ENCODE measurements around the gene NFASC.

The NFASC gene

GRCh38 chr1:204958317-204959307, 88.0 kb downstream of the NFASC start:
- Histone ChIP-seq H3K27me3 (ENCODE audit: control insufficient read depth, insufficient read depth, low read length) (no peaks in the 10 kb centered on the region), H3K36me3 (ENCODE audit: control insufficient read depth, insufficient read depth, low read length) (no peaks in the 10 kb centered on the region), H3K9ac (ENCODE audit: low read length) (no peak overlapping the region), H3K4me3 (ENCODE audit: low read length) (no peak overlapping the region), H3K9me3 (ENCODE audit: control insufficient read depth, low read length) (no peaks in the 10 kb centered on the region), H3K4me1 (ENCODE audit: control insufficient read depth, insufficient read depth, low read length) (no peaks in the 10 kb centered on the region)

GRCh38 chr1:204959374-204959773, 88.7 kb downstream of the NFASC start:
- H3K27me3 ChIP-seq (ENCODE audit: control insufficient read depth, insufficient read depth, low read length): no peaks in the 10 kb centered on the region
- H3K4me3 ChIP-seq (ENCODE audit: low read length): no peak overlapping the region
- H3K9ac ChIP-seq (ENCODE audit: low read length): no peak overlapping the region
- H3K4me1 ChIP-seq (ENCODE audit: control insufficient read depth, insufficient read depth, low read length): no peaks in the 10 kb centered on the region
- H3K9me3 ChIP-seq (ENCODE audit: control insufficient read depth, low read length): no peaks in the 10 kb centered on the region
- H3K36me3 ChIP-seq (ENCODE audit: control insufficient read depth, insufficient read depth, low read length): no peaks in the 10 kb centered on the region

GRCh38 chr1:204959836-204960235, 89.2 kb downstream of the NFASC start:
- H3K9ac ChIP-seq (ENCODE audit: low read length): no peak overlapping the region
- H3K36me3 ChIP-seq (ENCODE audit: control insufficient read depth, insufficient read depth, low read length): no peaks in the 10 kb centered on the region
- no peaks in the 10 kb centered on the region for H3K9me3 ChIP-seq (ENCODE audit: control insufficient read depth, low read length)
- no peaks in the 10 kb centered on the region for H3K4me1 ChIP-seq (ENCODE audit: control insufficient read depth, insufficient read depth, low read length)
- H3K27me3 ChIP-seq (ENCODE audit: control insufficient read depth, insufficient read depth, low read length): peaks cover 3% of the 10 kb centered on the region
- H3K4me3 ChIP-seq (ENCODE audit: low read length): no peak overlapping the region

GRCh38 chr1:204960306-204961125, 89.9 kb downstream of the NFASC start:
- peaks cover 5% of the 10 kb centered on the region for H3K27me3 ChIP-seq (ENCODE audit: control insufficient read depth, insufficient read depth, low read length)
- H3K4me3 ChIP-seq (ENCODE audit: low read length): no peak overlapping the region
- H3K9me3 ChIP-seq (ENCODE audit: control insufficient read depth, low read length): no peaks in the 10 kb centered on the region
- no peaks in the 10 kb centered on the region for H3K4me1 ChIP-seq (ENCODE audit: control insufficient read depth, insufficient read depth, low read length)
- H3K9ac ChIP-seq (ENCODE audit: low read length): no peak overlapping the region
- H3K36me3 ChIP-seq (ENCODE audit: control insufficient read depth, insufficient read depth, low read length): no peaks in the 10 kb centered on the region

- Histone ChIP-seq H3K4me1 (ENCODE audit: control insufficient read depth, insufficient read depth, low read length) (no peaks in the 10 kb centered on the region), H3K36me3 (ENCODE audit: control insufficient read depth, insufficient read depth, low read length) (no peaks in the 10 kb centered on the region), H3K4me3 (ENCODE audit: low read length) (no peak overlapping the region), H3K27me3 (ENCODE audit: control insufficient read depth, insufficient read depth, low read length) (peaks cover 5% of the 10 kb centered on the region), H3K9me3 (ENCODE audit: control insufficient read depth, low read length) (no peaks in the 10 kb centered on the region), H3K9ac (ENCODE audit: low read length) (no peak overlapping the region)
These were observed 91.2 kb downstream of the NFASC start for GRCh38 chr1:204961765-204962419.

- H3K27me3 ChIP-seq (ENCODE audit: control insufficient read depth, insufficient read depth, low read length): peaks cover 5% of the 10 kb centered on the region
- H3K9me3 ChIP-seq (ENCODE audit: control insufficient read depth, low read length): no peaks in the 10 kb centered on the region
- no peak overlapping the region for H3K4me3 ChIP-seq (ENCODE audit: low read length)
- no peak overlapping the region for H3K9ac ChIP-seq (ENCODE audit: low read length)
- H3K4me1 ChIP-seq (ENCODE audit: control insufficient read depth, insufficient read depth, low read length): no peaks in the 10 kb centered on the region
- no peaks in the 10 kb centered on the region for H3K36me3 ChIP-seq (ENCODE audit: control insufficient read depth, insufficient read depth, low read length)
These were observed 92.3 kb downstream of the NFASC start for GRCh38 chr1:204962742-204963632.

GRCh38 chr1:204967451-204967850, 96.8 kb downstream of the NFASC start:
- Histone ChIP-seq H3K9ac (ENCODE audit: low read length) (no peak overlapping the region), H3K4me3 (ENCODE audit: low read length) (no peak overlapping the region), H3K27me3 (ENCODE audit: control insufficient read depth, insufficient read depth, low read length) (peaks cover 5% of the 10 kb centered on the region), H3K9me3 (ENCODE audit: control insufficient read depth, low read length) (no peaks in the 10 kb centered on the region), H3K4me1 (ENCODE audit: control insufficient read depth, insufficient read depth, low read length) (no peaks in the 10 kb centered on the region), H3K36me3 (ENCODE audit: control insufficient read depth, insufficient read depth, low read length) (no peaks in the 10 kb centered on the region)

- Histone ChIP-seq H3K9ac (ENCODE audit: low read length) (no peak overlapping the region), H3K9me3 (ENCODE audit: control insufficient read depth, low read length) (no peaks in the 10 kb centered on the region), H3K4me3 (ENCODE audit: low read length) (no peak overlapping the region), H3K36me3 (ENCODE audit: control insufficient read depth, insufficient read depth, low read length) (no peaks in the 10 kb centered on the region), H3K27me3 (ENCODE audit: control insufficient read depth, insufficient read depth, low read length) (peaks cover 5% of the 10 kb centered on the region), H3K4me1 (ENCODE audit: control insufficient read depth, insufficient read depth, low read length) (no peaks in the 10 kb centered on the region)
These were observed 97.5 kb downstream of the NFASC start for GRCh38 chr1:204968135-204968534.

- Histone ChIP-seq H3K4me3 (ENCODE audit: low read length) (no peak overlapping the region), H3K36me3 (ENCODE audit: control insufficient read depth, insufficient read depth, low read length) (no peaks in the 10 kb centered on the region), H3K27me3 (ENCODE audit: control insufficient read depth, insufficient read depth, low read length) (peaks cover 5% of the 10 kb centered on the region), H3K9me3 (ENCODE audit: control insufficient read depth, low read length) (no peaks in the 10 kb centered on the region), H3K4me1 (ENCODE audit: control insufficient read depth, insufficient read depth, low read length) (no peaks in the 10 kb centered on the region), H3K9ac (ENCODE audit: low read length) (no peak overlapping the region)
These were observed 98.3 kb downstream of the NFASC start for GRCh38 chr1:204968951-204969350.

- H3K36me3 ChIP-seq (ENCODE audit: control insufficient read depth, insufficient read depth, low read length): no peaks in the 10 kb centered on the region
- no peaks in the 10 kb centered on the region for H3K4me1 ChIP-seq (ENCODE audit: control insufficient read depth, insufficient read depth, low read length)
These were observed 100.3 kb downstream of the NFASC start for GRCh38 chr1:204970937-204971336.

More at GRCh38 chr1:204970937-204971336, 100.3 kb downstream of the NFASC start:
- H3K9ac ChIP-seq (ENCODE audit: low read length): no peak overlapping the region
- H3K4me3 ChIP-seq (ENCODE audit: low read length): no peak overlapping the region
- H3K27me3 ChIP-seq (ENCODE audit: control insufficient read depth, insufficient read depth, low read length): no peaks in the 10 kb centered on the region
- H3K9me3 ChIP-seq (ENCODE audit: control insufficient read depth, low read length): no peaks in the 10 kb centered on the region
